ENCODE measurements around the gene INTS2. TPM values are rescaled to one million over a fixed set of nuclear protein-coding genes. Genes with fewer than 3 reads are reported as not detected.

INTS2 gene
- polyA plus RNA-seq, 1 donor from 2014 or later, result 23.7 TPM

Small RNA genes lying within 50 kb of the gene (small RNA-seq; reads per million reads assigned to genes)
- 0 to 1.2 (median 0) reads per million in 3 experiments for gene RF00019

Other genes with a start within 250 kb of the INTS2 start
- gene BRIP1, start 64.5 kb downstream of the INTS2 start, polyA plus RNA-seq, result 0.42 and 0.47 TPM in 2 replicates
- 20.5 and 22.6 TPM in 2 replicates for gene MED13, start 137.3 kb upstream of the INTS2 start, polyA plus RNA-seq